ENCODE data around the gene ARID3B. TPM values are rescaled to one million over a fixed set of nuclear protein-coding genes. Genes with fewer than 3 reads are reported as not detected.

Gene ARID3B
- polyA plus RNA-seq, 1 of the 3 experiments (the other 2 are of a cell fraction), result 3.0 TPM

DNA sequence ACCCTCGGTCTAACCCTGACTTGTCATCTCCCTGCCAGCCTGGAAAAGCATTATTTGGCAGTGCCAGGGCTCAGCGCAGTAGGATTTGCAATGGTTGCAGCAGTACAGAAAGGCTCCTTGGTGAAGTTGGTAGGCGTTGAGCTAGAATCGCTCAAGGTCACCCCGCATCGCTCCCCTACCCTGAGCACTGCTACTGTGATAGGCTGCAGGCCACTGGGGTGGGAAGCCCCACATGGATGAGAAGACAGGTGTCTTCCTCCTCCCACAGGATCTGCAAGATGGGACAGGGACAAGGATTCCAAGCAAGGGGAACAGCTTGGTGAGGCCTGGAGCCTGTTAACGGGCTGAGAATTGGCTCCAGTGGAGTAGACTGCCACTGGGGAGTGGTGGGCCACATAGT lies 85.3 kb downstream of the ARID3B start:
- POLR2A ChIA-PET, result interaction anchor here (1.2 kb wide), 1 partner anchor 10 kb away, joined by 4 read pairs; no protein-coding TSS in a partner anchor
- Histone ChIP-seq H4K20me1 (ENCODE audit: insufficient read depth) (peaks cover 52% of the 10 kb centered on the region), H2AFZ (ENCODE audit: low read depth) (no peak overlapping the region), H3K4me1 (ENCODE audit: control insufficient read depth in 1 of 2, insufficient read depth in 2 of 2, low read depth in 1 of 2, low read length in 1 of 2) (peaks cover 0 to 1% of the 10 kb centered on the region in 2 experiments; a peak in 1 of 4 replicates), H3K27me3 (ENCODE audit: insufficient read depth) (no peaks in the 10 kb centered on the region), H3K27ac (ENCODE audit: low read depth in 2 of 2, low read length in 1 of 2) (no peak overlapping the region), H3K4me3 (ENCODE audit: low read depth in 2 of 2, low read length in 1 of 2) (no peak overlapping the region), H3K9me2 (no peaks in the 10 kb centered on the region), H3K36me3 (replicated peaks in 1 of 2; ENCODE audit: control insufficient read depth in 1 of 2, insufficient read depth in 2 of 2, low read length in 1 of 2) (peaks cover 43 to 96% of the 10 kb centered on the region in 2 experiments), H3K9me3 (no peaks in the 10 kb centered on the region), H3F3A (replicated peaks; ENCODE audit: insufficient read depth) (peaks cover 3% of the 10 kb centered on the region), H3K4me2 (no peak overlapping the region), H3K9ac (no peak overlapping the region), H3K79me2 (ENCODE audit: insufficient read depth) (peaks cover 23% of the 10 kb centered on the region; the same call in 1 of the 2 replicates)
- WGBS (ENCODE audit: low lambda C conversion rate), result 92% methylated on average over 7 of the region's 7 CpGs
- TF ChIP-seq, protein P1, sequence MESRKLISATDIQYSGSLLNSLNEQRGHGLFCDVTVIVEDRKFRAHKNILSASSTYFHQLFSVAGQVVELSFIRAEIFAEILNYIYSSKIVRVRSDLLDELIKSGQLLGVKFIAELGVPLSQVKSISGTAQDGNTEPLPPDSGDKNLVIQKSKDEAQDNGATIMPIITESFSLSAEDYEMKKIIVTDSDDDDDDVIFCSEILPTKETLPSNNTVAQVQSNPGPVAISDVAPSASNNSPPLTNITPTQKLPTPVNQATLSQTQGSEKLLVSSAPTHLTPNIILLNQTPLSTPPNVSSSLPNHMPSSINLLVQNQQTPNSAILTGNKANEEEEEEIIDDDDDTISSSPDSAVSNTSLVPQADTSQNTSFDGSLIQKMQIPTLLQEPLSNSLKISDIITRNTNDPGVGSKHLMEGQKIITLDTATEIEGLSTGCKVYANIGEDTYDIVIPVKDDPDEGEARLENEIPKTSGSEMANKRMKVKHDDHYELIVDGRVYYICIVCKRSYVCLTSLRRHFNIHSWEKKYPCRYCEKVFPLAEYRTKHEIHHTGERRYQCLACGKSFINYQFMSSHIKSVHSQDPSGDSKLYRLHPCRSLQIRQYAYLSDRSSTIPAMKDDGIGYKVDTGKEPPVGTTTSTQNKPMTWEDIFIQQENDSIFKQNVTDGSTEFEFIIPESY (IDR thresholded peaks at IDR 0.05; ENCODE audit: borderline replicate concordance, low read depth), result no peak
- TF ChIP-seq CHD2 (IDR thresholded peaks at IDR 0.05; ENCODE audit: low read length, partially characterized antibody), result no peak
- TF ChIP-seq, protein P2, sequence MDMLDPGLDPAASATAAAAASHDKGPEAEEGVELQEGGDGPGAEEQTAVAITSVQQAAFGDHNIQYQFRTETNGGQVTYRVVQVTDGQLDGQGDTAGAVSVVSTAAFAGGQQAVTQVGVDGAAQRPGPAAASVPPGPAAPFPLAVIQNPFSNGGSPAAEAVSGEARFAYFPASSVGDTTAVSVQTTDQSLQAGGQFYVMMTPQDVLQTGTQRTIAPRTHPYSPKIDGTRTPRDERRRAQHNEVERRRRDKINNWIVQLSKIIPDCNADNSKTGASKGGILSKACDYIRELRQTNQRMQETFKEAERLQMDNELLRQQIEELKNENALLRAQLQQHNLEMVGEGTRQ (IDR thresholded peaks at IDR 0.05; ENCODE audit: borderline replicate concordance, low read depth, low read length), result no peak
- TF ChIP-seq POLR2AphosphoS5 (IDR thresholded peaks at IDR 0.05; ENCODE audit: low read depth, low read length), result no peak
- TF ChIP-seq ELF1 (IDR thresholded peaks at IDR 0.05), result no peak
- TF ChIP-seq TEAD4 (IDR thresholded peaks at IDR 0.05; ENCODE audit: borderline replicate concordance, insufficient read depth), result no peak
- TF ChIP-seq RCOR1 (IDR thresholded peaks at IDR 0.05; ENCODE audit: low read length), result no peak
- no peak for TF ChIP-seq YY1 (IDR thresholded peaks at IDR 0.05; ENCODE audit: low read depth)
- no peak for TF ChIP-seq GABPA (IDR thresholded peaks at IDR 0.05; ENCODE audit: low read depth)
- TF ChIP-seq MXI1 (IDR thresholded peaks at IDR 0.05; ENCODE audit: low read depth, low read length), result no peak
- no peak for TF ChIP-seq MEF2A (IDR thresholded peaks at IDR 0.05; ENCODE audit: borderline replicate concordance, low read depth)
- TF ChIP-seq RAD21 (IDR thresholded peaks at IDR 0.05; ENCODE audit: low read length), result no peak
- no peak for TF ChIP-seq EP300 (IDR thresholded peaks at IDR 0.05; ENCODE audit: borderline replicate concordance in 1 of 2, low read depth in 1 of 2, low read length in 1 of 2)
- TF ChIP-seq NFIC (IDR thresholded peaks at IDR 0.05; ENCODE audit: borderline replicate concordance), result no peak
- no peak for TF ChIP-seq EZH2phosphoT487 (IDR thresholded peaks at IDR 0.05; ENCODE audit: borderline replicate concordance, low read depth)
- no peak for TF ChIP-seq SIN3A (IDR thresholded peaks at IDR 0.05; ENCODE audit: borderline replicate concordance, low read depth, low read length)
- no peak for TF ChIP-seq SMC3 (IDR thresholded peaks at IDR 0.05; ENCODE audit: low read depth, low read length)
- no peak for TF ChIP-seq FOSL2 (IDR thresholded peaks at IDR 0.05; ENCODE audit: borderline replicate concordance, low read depth)
- CTCF ChIA-PET, result interaction anchor here (1.0 to 39.4 kb wide), 7 partner anchors 8 to 362 kb away, joined by 3 to 1109 read pairs (median 3); partner anchors contain the start of gene CSK
- DNase-seq, result no peak

All from SK-N-SH (cell line).